Endothelial cell of umbilical vein (primary cell): ENCODE data around the gene LYZL6. TPM values are rescaled to one million over a fixed set of nuclear protein-coding genes. Genes with fewer than 3 reads are reported as not detected.

Experiments
- BruUV-seq: library from RNA; stranded (reverse); fragments of 400-500 nt; replicated peaks from 2 replicates; lab custom pipeline; 2021; lab: Mats Ljungman, UMichigan
- CTCF ChIA-PET: fragments of 300-600, 350-600 bp; sonication (Branson Sonifier 250); formaldehyde crosslinking; loops from one replicate; lab custom pipeline; 2021; ENCODE audit warnings: antibody characterized with exemption, inconsistent platforms; lab: Charles Lee
- POLR2A ChIA-PET: fragments of 300-600, 350-600 bp; sonication (Branson Sonifier 250); formaldehyde crosslinking; loops from one replicate; lab custom pipeline; 2021; ENCODE audit warnings: antibody characterized with exemption, inconsistent platforms; lab: Charles Lee
- DNase-seq: peaks from one replicate; pipeline ENCODE4 v3.0.0-alpha.2; 2011; ENCODE audit warnings: low read depth, low spot score
- FAIRE-seq: peaks from 2 replicates; lab custom pipeline; 2011; peaks lifted over from hg19 to GRCh38; lab: Jason Lieb, UNC
- H2AFZ ChIP-seq: 2 replicates; pipeline ENCODE4 v1.6.0; 2012; ENCODE audit warnings: low read depth, low read length, control low read depth, inconsistent platforms
- H3K27ac ChIP-seq: 2 replicates; pipeline ENCODE4 v1.5.1; 2011; ENCODE audit warnings: low read depth, mild to moderate bottlenecking, control low read depth, low read length, moderate library complexity; ENCODE audit not compliant: insufficient read depth
- H3K27me3 ChIP-seq, 2 experiments: 2 replicates each; pipeline versions ENCODE4 v1.6.0 to v1.6.1; 2011; ENCODE audit warnings: low read length in 2 of 2, mixed read lengths in 1 of 2; ENCODE audit not compliant: control insufficient read depth in 2 of 2, insufficient read depth in 2 of 2
- H3K36me3 ChIP-seq, 2 experiments: 2 replicates in 1 of 2; 3 replicates in 1 of 2; pipeline ENCODE4 v1.5.1; 2011; ENCODE audit warnings: low read length in 2 of 2, mild to moderate bottlenecking in 1 of 2, moderate library complexity in 1 of 2; ENCODE audit not compliant: control insufficient read depth in 2 of 2, insufficient read depth in 2 of 2; ENCODE audit errors: extremely low read depth in 1 of 2
- H3K4me1 ChIP-seq: 3 replicates; pipeline ENCODE4 v1.5.1; 2011; ENCODE audit warnings: mild to moderate bottlenecking, low read length; ENCODE audit not compliant: control insufficient read depth, insufficient read depth; ENCODE audit errors: extremely low read depth
- H3K4me2 ChIP-seq: 2 replicates; pipeline ENCODE4 v1.6.1; 2011; ENCODE audit warnings: low read length, control low read depth, mixed read lengths; ENCODE audit not compliant: insufficient read depth
- H3K4me3 ChIP-seq, 3 experiments: fragments of 200-600 bp in 1 of 3; sonication (generic), shearing (Covaris generic) in 1 of 3; replicated peaks in 1 of 3; 2 replicates each; pipeline ENCODE4 v1.5.1; 2011 to 2016; ENCODE audit warnings: control low read depth in 3 of 3, low read length in 3 of 3, mild to moderate bottlenecking in 2 of 3, inconsistent platforms in 1 of 3, low read depth in 1 of 3, moderate library complexity in 1 of 3; ENCODE audit not compliant: insufficient read depth in 1 of 3
- H3K79me2 ChIP-seq: 2 replicates; pipeline ENCODE4 v1.6.0; 2012; ENCODE audit warnings: low read length, inconsistent platforms; ENCODE audit not compliant: control insufficient read depth, insufficient read depth
- H3K9ac ChIP-seq: replicated peaks from 2 replicates; pipeline ENCODE3; 2011; ENCODE audit warnings: low read length, control low read depth; ENCODE audit not compliant: insufficient read depth; ENCODE audit errors: extremely low read depth
- H3K9me1 ChIP-seq: replicated peaks from 3 replicates; pipeline ENCODE4 v1.6.0; 2011; ENCODE audit warnings: mild to moderate bottlenecking, low read length; ENCODE audit not compliant: control insufficient read depth, insufficient read depth; ENCODE audit errors: extremely low read depth
- H3K9me3 ChIP-seq: replicated peaks from 2 replicates; pipeline ENCODE4 v1.5.1; 2012; ENCODE audit warnings: low read length, inconsistent platforms; ENCODE audit not compliant: control insufficient read depth, insufficient read depth
- H4K20me1 ChIP-seq: replicated peaks from 2 replicates; pipeline ENCODE3; 2011; ENCODE audit warnings: mild to moderate bottlenecking, low read length; ENCODE audit not compliant: control insufficient read depth, insufficient read depth; ENCODE audit errors: extremely low read depth
- EZH2 ChIP-seq: IDR thresholded peaks from 2 replicates; pipeline ENCODE4 v1.6.1; 2012; ENCODE audit warnings: borderline replicate concordance, low read depth, mild to moderate bottlenecking, moderate library complexity, low read length, inconsistent platforms; ENCODE audit not compliant: severe bottlenecking
- FOS ChIP-seq: IDR thresholded peaks from 2 replicates; pipeline ENCODE4 v1.6.1; 2011; ENCODE audit warnings: mild to moderate bottlenecking, low read length, moderate library complexity, borderline replicate concordance; ENCODE audit not compliant: insufficient read depth
- GATA2 ChIP-seq: IDR thresholded peaks from 2 replicates; pipeline ENCODE4 v1.7.0; 2011; ENCODE audit warnings: low read depth, mild to moderate bottlenecking, moderate library complexity, mixed read lengths, low read length; ENCODE audit not compliant: insufficient read length, insufficient read depth
- JUN ChIP-seq: IDR thresholded peaks from 2 replicates; pipeline ENCODE4 v1.6.1; 2011; ENCODE audit warnings: borderline replicate concordance, low read depth; ENCODE audit not compliant: insufficient read length, insufficient read depth
- MYC ChIP-seq: IDR thresholded peaks from one replicate; pipeline ENCODE4 v1.6.1; 2011; ENCODE audit warnings: mild to moderate bottlenecking, low read depth, low read length
- POLR2A ChIP-seq: IDR thresholded peaks from 2 replicates; pipeline ENCODE4 v1.6.1; 2012; ENCODE audit warnings: low read depth, mild to moderate bottlenecking, control low read depth, low read length
- POLR2AphosphoS5 ChIP-seq: IDR thresholded peaks from 2 replicates; pipeline ENCODE4 v1.6.1; 2012; ENCODE audit warnings: low read depth, mild to moderate bottlenecking, control low read depth, low read length, moderate library complexity; ENCODE audit not compliant: insufficient read depth
- dilution Hi-C: fragments of 300-500 bp; cut with MboI; formaldehyde crosslinking; loops from one replicate; pipeline ENCODE4 v1.15.0; 2019; ENCODE audit warnings: low sequenced_read_pairs; ENCODE audit not compliant: extremely low pct_ligation_motif_present
- intact Hi-C: fragments of 100-400 bp; cut with micrococcal nuclease; formaldehyde crosslinking; loops from one replicate; pipeline ENCODE4 v1.10.0; 2022
- polyA plus RNA-seq, 4 experiments: library from polyadenylated mRNA; depleted of rRNA in 3 of 4; stranded (reverse) in 3 of 4; unstranded in 1 of 4; fragments of >200 nt; gene quantifications; 2 replicates each; pipeline versions ENCODE4 v1.2.1 to v1.2.3, GENCODE V29; 2011 to 2012; ENCODE audit warnings: missing spikeins in 1 of 4
- total RNA-seq: library from RNA; stranded (reverse); gene quantifications from 2 replicates; pipeline ENCODE4 v1.2.3, GENCODE V29; 2021
- TF ChIP-seq, protein P1 (sequence below), 2 donors: IDR thresholded peaks; 1 replicate in 1 of 2; 2 replicates in 1 of 2; pipeline ENCODE4 v1.5.1; 2011; ENCODE audit warnings: low read length in 2 of 2, mild to moderate bottlenecking in 2 of 2, moderate library complexity in 2 of 2, control low read depth in 1 of 2, inconsistent platforms in 1 of 2, low read depth in 1 of 2; ENCODE audit not compliant: insufficient read depth in 1 of 2; ENCODE audit errors: extremely low read depth in 1 of 2
- TF ChIP-seq, protein P2 (sequence below): IDR thresholded peaks from 2 replicates; pipeline ENCODE4 v1.6.1; 2011; ENCODE audit not compliant: insufficient read depth, insufficient read length

The LYZL6 gene
- total and polyA plus RNA-seq, 2 donors (not counting 3 experiments of a cell fraction or from before 2014, with no cell fraction given): not detected

GRCh38 chr17:35927714-35928113 lies 15.8 kb downstream of the LYZL6 start:
- POLR2A ChIA-PET: no interaction called here
- intact Hi-C loops: no loop called here
- no peak for FAIRE-seq

More at GRCh38 chr17:35927714-35928113, 15.8 kb downstream of the LYZL6 start:
- Histone ChIP-seq H2AFZ (no peak overlapping the region), H3K9me1 (no peaks in the 10 kb centered on the region), H3K9me3 (no peaks in the 10 kb centered on the region), H3K4me1 (no peaks in the 10 kb centered on the region), H3K9ac (no peak overlapping the region), H3K4me3 (no peak overlapping the region), H3K4me2 (no peak overlapping the region), H3K27me3 (no peaks in the 10 kb centered on the region), H3K27ac (no peak overlapping the region), H3K79me2 (no peaks in the 10 kb centered on the region), H3K36me3 (no peaks in the 10 kb centered on the region), H4K20me1 (no peaks in the 10 kb centered on the region)
- TF ChIP-seq JUN (no peak), POLR2A (no peak), EZH2 (no peak), MYC (no peak), POLR2AphosphoS5 (no peak), GATA2 (no peak), FOS (no peak)
- TF ChIP-seq, protein P1, sequence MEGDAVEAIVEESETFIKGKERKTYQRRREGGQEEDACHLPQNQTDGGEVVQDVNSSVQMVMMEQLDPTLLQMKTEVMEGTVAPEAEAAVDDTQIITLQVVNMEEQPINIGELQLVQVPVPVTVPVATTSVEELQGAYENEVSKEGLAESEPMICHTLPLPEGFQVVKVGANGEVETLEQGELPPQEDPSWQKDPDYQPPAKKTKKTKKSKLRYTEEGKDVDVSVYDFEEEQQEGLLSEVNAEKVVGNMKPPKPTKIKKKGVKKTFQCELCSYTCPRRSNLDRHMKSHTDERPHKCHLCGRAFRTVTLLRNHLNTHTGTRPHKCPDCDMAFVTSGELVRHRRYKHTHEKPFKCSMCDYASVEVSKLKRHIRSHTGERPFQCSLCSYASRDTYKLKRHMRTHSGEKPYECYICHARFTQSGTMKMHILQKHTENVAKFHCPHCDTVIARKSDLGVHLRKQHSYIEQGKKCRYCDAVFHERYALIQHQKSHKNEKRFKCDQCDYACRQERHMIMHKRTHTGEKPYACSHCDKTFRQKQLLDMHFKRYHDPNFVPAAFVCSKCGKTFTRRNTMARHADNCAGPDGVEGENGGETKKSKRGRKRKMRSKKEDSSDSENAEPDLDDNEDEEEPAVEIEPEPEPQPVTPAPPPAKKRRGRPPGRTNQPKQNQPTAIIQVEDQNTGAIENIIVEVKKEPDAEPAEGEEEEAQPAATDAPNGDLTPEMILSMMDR (IDR thresholded peaks at IDR 0.05; ENCODE audit: extremely low read depth in 1 of 2, insufficient read depth in 1 of 2, low read depth in 1 of 2, low read length in 2 of 2): no peak
- TF ChIP-seq, protein P2, sequence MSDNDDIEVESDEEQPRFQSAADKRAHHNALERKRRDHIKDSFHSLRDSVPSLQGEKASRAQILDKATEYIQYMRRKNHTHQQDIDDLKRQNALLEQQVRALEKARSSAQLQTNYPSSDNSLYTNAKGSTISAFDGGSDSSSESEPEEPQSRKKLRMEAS: no peak
- CTCF ChIA-PET: interaction anchor here (1.0 kb wide), 1 partner anchor 42 kb away, joined by 4 read pairs; no protein-coding TSS in a partner anchor
- dilution Hi-C loops: no loop called here
- BruUV-seq: no TSS peak
- no peak for DNase-seq
